DLD1 (cell line): Measurements from ENCODE around the gene EFL1.
"Not testable (repeated sequence)": the region's sequence is repeated elsewhere in the genome, so short reads cannot be mapped to it uniquely, and the experiment has no call there.

Source experiments
- in situ Hi-C: cut with HindIII; loops from 2 replicates; pipeline ENCODE4 v1.10.0; 2017; ENCODE audit warnings: low sequenced_read_pairs

The EFL1 gene

GRCh38 chr15:82262422-82263026 lies at the start of gene EFL1, which contains the start of gene SAXO2:
TSS of gene EFL1 (minus strand) at chr15:82262734. CDS start at chr15:82261778, 956 bp downstream.
TSS of gene SAXO2 (plus strand) at chr15:82262818. CDS start at chr15:82262880, 62 bp downstream.
- in situ Hi-C loops = no loop called here

GRCh38 chr15:82311321-82311720 lies 48.8 kb upstream of the EFL1 start:
- in situ Hi-C loops = not testable (repeated sequence)

GRCh38 chr15:82309802-82310201 lies 47.3 kb upstream of the EFL1 start:
- in situ Hi-C loops = no loop called here

GRCh38 chr15:82307714-82308081 lies 45.2 kb upstream of the EFL1 start:
- in situ Hi-C loops = no loop called here

- in situ Hi-C loops = no loop called here
Measured at GRCh38 chr15:82306791-82307713, 44.5 kb upstream of the EFL1 start.

GRCh38 chr15:82305621-82306048 lies 43.1 kb upstream of the EFL1 start:
- in situ Hi-C loops = no loop called here

- in situ Hi-C loops = no loop called here
Measured at GRCh38 chr15:82304778-82305090, 42.2 kb upstream of the EFL1 start.

- in situ Hi-C loops = no loop called here
Measured at GRCh38 chr15:82303956-82304777, 41.6 kb upstream of the EFL1 start.

- in situ Hi-C loops = no loop called here
Measured at GRCh38 chr15:82301296-82302016, 38.9 kb upstream of the EFL1 start.

GRCh38 chr15:82300883-82301282 lies 38.3 kb upstream of the EFL1 start:
- in situ Hi-C loops = no loop called here

- in situ Hi-C loops = not testable (repeated sequence)
Measured at GRCh38 chr15:82300326-82300725, 37.8 kb upstream of the EFL1 start.

- in situ Hi-C loops = not testable (repeated sequence)
Measured at GRCh38 chr15:82299511-82299914, 37.0 kb upstream of the EFL1 start.

- in situ Hi-C loops = no loop called here
Measured at GRCh38 chr15:82298520-82298919, 36.0 kb upstream of the EFL1 start.

GRCh38 chr15:82298032-82298431 lies 35.5 kb upstream of the EFL1 start:
- in situ Hi-C loops = no loop called here

GRCh38 chr15:82297546-82297945 lies 35.0 kb upstream of the EFL1 start:
- in situ Hi-C loops = no loop called here

- in situ Hi-C loops = no loop called here
Measured at GRCh38 chr15:82294061-82294690, 31.6 kb upstream of the EFL1 start.

- in situ Hi-C loops = no loop called here
Measured at GRCh38 chr15:82292271-82292670, 29.7 kb upstream of the EFL1 start.

GRCh38 chr15:82288202-82288601 lies 25.7 kb upstream of the EFL1 start:
- in situ Hi-C loops = not testable (repeated sequence)

GRCh38 chr15:82286475-82286874 lies 23.9 kb upstream of the EFL1 start:
- in situ Hi-C loops = not testable (repeated sequence)

GRCh38 chr15:82284381-82284780 lies 21.8 kb upstream of the EFL1 start:
- in situ Hi-C loops = not testable (repeated sequence)
